Keratinocyte (primary cell): ENCODE measurements around the gene ZNF816.

Source experiments
- CTCF ChIP-seq, 3 experiments: IDR thresholded peaks in 1 of 3; conservative IDR thresholded peaks in 1 of 3; optimal IDR thresholded peaks in 1 of 3; 2 replicates in 2 of 3; 3 replicates in 1 of 3; pipeline versions ENCODE3 to v1.5.1; 2011; ENCODE audit warnings: low read length in 3 of 3, mild to moderate bottlenecking in 3 of 3, moderate library complexity in 2 of 3, control low read depth in 1 of 3, inconsistent platforms in 1 of 3; ENCODE audit not compliant: insufficient read depth in 2 of 3; ENCODE audit errors: extremely low read depth in 1 of 3
- EZH2 ChIP-seq: IDR thresholded peaks from one replicate; pipeline ENCODE4 v1.6.1; 2012; ENCODE audit warnings: inconsistent platforms, mild to moderate bottlenecking, low read length, moderate library complexity

DNA sequence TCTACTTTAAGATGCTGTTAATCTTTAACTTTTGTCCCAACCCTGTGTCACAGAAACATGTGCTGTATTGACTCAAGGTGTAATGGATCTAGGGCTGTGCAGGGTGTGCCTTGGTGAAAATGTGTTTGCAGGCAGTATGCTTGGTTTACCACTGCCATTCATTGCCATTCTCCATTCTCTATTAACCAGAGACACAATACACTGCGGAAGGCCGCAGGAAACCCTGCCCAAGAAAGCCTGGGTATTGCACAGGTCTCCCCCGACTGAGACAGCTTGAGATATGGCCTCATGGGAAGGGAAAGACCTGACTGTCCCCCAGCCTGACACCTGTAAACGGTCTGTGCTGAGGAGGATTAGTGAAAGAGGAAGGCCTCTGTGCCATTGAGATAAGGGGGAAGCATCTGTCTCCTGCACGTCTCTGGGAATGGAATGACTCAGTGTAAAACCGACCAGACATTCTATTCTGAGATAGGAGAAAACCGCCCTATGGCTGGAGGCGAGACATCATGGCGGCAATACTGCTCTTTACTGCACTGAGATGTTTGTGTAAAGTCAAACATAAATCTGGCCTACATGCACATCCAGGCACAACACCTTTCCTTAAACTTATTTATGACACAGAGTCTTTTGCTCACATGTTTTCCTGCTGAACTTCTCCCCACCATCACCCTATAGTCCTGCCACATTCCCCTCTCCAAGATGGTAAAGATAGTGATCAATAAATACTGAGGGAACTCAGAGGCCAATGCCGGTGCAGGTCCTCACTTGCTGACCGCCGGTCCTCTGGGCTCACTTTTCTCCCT is 26.3 kb downstream of the ZNF816 start:
- TF ChIP-seq CTCF (optimal IDR thresholded peaks at IDR 0.05 in 1 of 3, IDR thresholded peaks at IDR 0.05 in 1 of 3, conservative IDR thresholded peaks at IDR 0.05 in 1 of 3; ENCODE audit: extremely low read depth in 1 of 3, insufficient read depth in 2 of 3, low read length in 3 of 3) (no peak), EZH2 (no peak)
